ENCODE results near the gene C10orf120.

C10orf120 gene

GRCh38 chr10:122702275-122702674 is 2.6 kb upstream of the C10orf120 start:
- DNase-seq, result no peak

DNA sequence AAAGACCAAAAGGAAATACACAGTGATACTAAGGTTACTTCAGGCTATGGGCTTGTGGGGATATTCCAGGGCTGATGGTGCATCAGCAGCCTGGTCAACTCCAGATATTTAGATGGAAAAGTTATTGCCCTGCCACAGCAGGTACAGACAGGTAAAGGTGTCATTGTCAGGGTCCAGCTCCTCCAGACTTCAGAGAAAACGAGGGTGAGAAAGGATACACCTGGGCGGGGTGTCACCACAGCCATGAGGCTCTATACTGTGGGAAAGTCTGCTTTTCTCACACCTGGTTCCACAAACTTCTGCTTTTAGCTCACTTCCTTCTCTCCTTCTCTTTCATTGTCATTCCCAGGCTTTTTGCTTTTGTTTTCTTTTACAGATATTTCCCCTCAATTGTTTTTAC is 2.0 kb upstream of the C10orf120 start:
- no peak for DNase-seq

DNA sequence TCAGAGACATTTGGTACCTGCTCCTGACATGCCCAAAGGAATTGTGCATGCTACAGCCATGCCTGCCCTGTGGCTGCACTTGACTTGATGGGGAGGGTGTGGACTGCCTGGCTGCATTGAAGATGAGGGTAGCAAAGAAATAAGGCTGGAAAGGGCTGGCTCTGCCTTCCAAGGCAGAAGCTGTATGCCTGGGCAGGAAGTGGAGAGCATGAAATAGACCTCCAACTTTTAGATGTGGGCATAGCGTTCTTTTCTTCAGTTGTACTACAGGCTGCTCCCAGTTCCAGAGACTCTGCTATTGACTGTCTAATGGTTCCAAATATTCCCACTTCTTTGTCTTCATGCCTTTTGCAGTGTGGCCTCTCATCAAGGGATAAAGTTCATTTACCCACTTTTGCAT is 3.0 kb downstream of the C10orf120 start:
- DNase-seq, result no peak

DNA sequence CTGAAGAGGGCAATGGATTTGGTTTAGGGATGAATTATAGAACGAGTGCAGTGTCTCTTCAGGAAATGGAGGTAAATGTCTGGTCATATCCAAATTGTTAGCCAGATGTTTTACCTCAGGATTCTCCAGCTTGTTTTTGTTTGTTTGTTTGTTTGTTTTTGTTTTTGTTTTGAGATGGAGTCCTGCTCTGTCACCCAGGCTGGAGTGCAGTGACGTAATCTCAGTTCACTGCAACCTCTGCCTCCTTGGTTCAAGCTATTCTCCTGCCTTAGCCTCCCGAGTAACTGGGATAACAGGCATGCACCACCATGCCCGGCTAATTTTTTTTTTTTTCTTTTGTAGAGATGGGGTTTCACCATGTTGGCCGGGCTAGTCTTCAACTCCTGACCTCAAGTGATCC is 6.9 kb downstream of the C10orf120 start:
- no peak for DNase-seq

DNA sequence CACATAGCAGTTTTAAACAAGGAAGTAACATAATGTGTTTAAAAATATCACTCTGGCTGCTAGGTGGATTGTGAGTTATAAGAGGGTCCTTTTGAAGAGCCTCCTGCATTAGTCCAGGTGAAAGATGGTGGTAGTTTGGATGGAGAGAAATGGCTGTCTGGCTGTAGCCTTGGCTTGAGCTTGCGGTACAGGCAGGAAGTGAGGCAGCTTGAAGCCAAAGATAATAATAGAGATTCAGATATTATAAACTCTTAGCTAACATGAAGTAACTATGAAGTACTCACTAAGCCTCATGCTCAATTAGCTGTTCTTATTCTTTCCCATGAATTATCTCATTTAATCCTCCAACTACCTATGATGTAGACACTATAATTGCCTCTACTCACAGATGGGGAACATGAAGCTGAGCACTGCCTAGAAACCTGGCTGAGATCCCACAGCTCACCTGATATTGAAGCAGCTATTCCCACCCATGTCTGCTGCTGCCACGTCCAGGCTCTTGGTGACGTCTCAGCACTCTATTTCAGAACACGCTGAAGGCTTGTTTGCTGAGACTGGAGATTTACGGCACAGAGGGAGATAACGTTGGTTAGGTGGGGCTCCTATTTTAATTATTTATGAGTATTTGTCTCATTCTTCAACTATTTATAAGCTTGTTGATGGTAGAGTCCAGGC is 10.4 kb downstream of the C10orf120 start:
- no peak for DNase-seq

- DNase-seq, result no peak
Measured at GRCh38 chr10:122688293-122688989, 11.2 kb downstream of the C10orf120 start.

DNA sequence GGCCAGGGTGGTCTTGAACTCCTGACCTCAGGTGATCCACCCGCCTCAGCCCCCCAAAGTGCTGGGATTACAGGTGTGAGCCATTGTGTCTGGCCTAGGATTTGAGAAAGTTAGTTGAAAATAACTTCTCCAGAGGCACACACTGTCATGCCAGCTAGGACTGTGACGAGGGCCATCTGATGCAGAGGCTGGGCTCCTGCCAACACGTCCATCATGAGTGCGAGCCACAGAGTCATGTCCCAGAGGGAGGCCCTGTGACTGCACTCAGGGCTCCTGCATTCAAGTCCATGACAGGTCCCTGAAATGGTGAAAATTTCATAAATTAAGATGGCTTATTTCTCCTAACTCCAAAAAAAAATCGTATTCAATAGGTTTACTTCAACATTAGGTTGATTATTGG is 17.1 kb downstream of the C10orf120 start:
- DNase-seq, result no peak

- no peak for DNase-seq
Measured at GRCh38 chr10:122678266-122678665, 21.4 kb downstream of the C10orf120 start.

- no peak for DNase-seq
Measured at GRCh38 chr10:122675278-122675677, 24.4 kb downstream of the C10orf120 start.

- DNase-seq, result no peak
Measured at GRCh38 chr10:122674781-122675180, 24.9 kb downstream of the C10orf120 start.

- DNase-seq, result no peak
Measured at GRCh38 chr10:122673731-122674130, 25.9 kb downstream of the C10orf120 start.

DNA sequence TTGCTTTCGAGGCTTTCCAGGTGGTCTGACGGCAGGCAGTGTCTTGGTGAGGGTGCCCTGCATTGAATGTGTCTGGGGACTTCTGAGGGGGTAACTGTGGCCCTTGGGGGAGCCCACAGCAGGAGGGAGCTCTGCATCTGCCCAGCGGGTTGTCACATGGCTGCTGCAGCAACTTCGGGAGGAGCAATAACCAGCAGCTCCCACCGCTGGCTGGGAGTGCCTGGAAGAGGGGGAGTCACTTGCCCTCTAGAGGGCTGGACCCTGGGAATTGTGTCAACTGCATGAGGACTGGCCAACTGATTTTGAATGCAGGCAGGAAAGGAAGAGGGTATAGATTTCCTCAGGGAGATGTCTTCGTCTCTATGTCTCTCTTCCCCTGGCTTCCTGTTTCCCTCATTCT is 26.4 kb downstream of the C10orf120 start:
- no peak for DNase-seq

DNA sequence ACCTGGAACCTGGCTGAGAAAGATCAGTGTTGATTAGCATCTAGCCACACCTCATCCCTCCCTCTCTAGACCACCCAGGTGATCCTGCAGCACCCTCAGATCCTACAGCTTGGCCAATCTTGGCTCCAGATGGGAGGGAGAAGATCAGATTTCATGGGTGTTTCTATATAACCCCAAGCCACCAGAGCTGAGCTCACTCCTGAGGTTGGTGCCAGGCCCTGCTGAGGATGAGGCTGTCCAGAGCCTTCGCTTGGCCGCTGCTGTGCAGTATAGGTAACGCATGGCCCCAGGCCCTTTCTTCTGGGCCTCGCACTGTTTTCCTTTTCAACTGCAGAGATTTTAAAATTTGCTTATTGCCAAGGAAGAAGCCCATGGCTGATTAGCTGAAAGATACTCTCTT is 27.0 kb downstream of the C10orf120 start:
- DNase-seq, result no peak

- no peak for DNase-seq
Measured at GRCh38 chr10:122671355-122671754, 28.3 kb downstream of the C10orf120 start.

GRCh38 chr10:122669842-122670241 is 29.8 kb downstream of the C10orf120 start:
- no peak for DNase-seq

DNA sequence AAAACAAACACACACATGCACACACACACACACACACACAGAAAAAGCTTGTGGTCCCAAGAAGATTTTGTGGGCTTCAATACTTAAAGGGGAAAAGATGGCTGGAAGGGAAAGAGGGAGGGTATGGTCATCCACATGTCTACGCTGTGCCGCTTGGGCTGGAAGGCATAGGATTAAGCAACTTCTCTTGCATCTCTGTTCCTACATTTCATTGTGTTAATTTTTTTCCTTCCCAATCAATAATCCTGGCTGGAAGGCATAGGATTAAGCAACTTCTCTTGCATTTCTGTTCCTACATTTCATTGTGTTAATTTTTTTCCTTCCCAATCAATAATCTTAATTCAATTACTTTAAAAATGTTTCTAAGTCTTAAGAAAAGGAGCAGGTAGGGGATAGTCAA is 30.6 kb downstream of the C10orf120 start:
- no peak for DNase-seq

- peak; percentile 3 for DNase-seq
Measured at GRCh38 chr10:122665946-122666345, 33.7 kb downstream of the C10orf120 start.

DNA sequence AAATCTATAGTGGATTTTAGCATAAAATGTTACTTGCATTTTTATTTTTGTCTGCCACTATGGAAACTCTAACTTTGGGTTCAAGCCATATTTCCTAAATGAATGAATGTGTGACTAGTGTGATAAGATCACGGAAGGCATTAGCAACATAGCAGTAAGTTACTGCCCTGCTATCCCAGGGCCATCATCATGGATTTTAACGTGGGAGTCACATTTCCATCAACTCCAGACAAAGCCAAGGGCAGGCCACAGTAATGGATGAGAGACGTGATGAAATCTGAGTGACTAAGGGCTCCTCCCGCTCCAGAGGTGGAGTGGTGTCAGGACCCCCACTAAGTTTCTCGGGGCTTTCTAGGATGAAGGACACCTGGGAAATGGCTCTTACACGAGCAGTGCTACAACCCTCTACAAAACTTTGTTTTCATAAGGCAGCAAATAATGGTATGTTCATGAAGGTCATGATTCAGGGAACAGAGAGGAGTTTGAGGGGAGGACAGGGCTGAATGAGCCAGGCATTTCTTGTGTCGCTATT is 34.3 kb downstream of the C10orf120 start:
- DNase-seq, result no peak

GRCh38 chr10:122664501-122664900 is 35.1 kb downstream of the C10orf120 start:
- no peak for DNase-seq

DNA sequence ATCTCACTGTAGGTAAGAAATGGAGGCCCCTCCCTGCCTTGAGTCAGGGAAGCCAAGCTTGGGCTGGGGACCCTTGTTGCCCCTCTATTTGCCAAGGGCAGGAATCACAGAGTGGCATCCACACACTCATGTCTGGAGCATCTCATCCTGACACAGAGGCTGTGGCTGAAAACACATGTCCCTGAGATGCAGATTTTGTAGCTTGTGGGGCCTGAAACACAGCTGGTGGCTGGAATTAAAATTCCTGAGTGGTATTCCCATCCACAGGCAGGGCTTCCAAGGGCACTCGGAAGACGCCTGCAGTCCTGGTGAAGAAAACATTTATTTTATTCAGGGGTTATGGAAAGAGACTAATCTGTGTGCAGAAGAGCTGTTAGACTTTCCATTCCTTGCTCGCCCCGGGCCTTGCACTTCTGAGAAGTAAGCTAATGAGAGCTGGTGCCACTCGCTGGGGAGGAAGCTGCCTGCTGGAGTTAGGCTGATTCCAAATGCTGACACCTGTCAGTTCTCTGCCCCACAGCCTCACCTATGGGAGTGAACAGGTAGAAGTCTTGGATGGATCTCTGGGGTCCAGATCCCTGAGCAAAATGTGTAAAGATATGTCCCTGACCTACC is 36.0 kb downstream of the C10orf120 start:
- no peak for DNase-seq

DNA sequence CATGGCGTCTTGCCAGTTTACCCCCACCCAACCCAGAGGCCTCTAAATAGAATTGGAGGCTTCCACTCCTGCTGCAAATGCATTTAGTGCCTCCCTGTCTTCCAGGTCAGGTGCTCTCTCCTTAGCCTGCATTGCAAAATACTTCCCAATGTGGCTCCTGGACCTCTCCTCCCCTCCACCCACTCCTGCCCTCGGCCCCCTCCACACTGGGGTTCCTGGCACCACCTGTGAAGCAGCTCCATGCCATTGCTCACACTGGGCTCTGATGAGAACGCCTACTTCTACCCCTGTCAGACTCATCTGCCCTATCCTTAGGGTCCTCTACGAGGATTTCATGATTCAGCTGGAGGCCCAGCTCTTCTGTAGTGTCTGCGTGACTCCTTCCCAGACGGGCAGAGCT is 37.4 kb downstream of the C10orf120 start:
- DNase-seq, result no peak

DNA sequence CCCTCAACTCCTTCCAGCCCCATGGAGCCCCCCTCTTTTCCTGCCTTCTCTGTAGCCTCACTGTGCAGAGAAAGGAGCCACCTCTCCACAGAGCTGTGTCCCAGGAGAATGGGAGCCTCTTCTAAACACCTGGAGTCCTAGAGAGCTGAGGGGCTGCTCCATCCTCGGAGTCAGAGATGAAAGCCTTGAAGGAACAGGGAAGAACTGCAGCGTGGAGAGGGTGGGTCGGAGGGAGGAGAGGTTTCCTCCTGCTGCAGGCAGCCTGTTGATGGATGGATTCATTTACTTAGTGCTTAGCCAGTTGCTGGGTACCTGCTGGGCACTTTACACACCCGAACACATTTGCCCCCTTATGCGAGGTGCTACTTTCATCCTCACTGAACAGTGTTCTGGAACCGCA is 39.0 kb downstream of the C10orf120 start:
- no peak for DNase-seq

- DNase-seq, result no peak
Measured at GRCh38 chr10:122659651-122660050, 40.0 kb downstream of the C10orf120 start.

- DNase-seq, result no peak
Measured at GRCh38 chr10:122659126-122659525, 40.5 kb downstream of the C10orf120 start.
